ENCODE results near the gene DOC2B.
"Not testable (repeated sequence)": the region's sequence is repeated elsewhere in the genome, so short reads cannot be mapped to it uniquely, and the experiment has no call there.

DOC2B gene

DNA sequence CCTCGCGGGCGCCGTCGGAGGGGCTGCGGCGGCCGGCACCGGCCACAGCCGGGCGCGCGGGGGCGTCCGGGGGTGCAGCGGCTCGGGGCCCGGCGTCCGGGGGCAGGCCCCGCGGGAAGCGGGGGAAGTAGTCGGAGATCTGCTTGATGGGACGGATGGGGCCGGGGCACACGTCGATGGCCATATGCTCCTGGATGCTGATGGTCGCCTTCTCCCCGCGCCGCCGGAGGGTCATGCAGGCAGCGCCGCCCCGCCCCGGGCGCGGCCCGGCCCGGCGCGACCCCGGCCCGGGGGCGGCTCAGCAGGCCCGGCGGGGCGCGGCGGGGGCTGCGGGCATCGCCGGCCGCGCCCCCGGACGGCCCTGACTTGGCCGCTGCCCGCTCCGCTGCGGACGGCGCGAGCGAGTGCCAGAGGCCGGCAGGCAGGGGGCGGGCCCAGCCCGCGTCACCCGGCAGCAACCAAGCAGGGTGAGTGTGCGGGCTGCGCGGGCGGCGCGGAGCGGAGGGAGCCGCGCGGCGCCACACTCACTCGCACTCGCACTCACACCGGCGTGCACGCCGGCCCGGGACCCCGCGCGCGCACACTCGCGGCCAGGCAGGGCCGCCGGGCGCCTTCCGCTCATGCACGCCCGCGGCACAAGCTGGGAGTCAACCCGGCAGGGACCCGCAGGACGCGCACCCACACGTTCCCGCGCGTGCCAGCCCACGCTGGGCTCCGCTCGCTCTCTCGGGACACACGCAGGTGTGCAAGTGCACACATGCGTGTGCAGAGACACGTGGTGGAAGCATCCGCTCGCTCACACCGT lies at the start of gene DOC2B:
Gene DOC2B (minus strand): TSS at position 406 of the 805 bp plus-strand sequence. CDS start 171 bp downstream, at position 235.
- DNase-seq = no peak

DNA sequence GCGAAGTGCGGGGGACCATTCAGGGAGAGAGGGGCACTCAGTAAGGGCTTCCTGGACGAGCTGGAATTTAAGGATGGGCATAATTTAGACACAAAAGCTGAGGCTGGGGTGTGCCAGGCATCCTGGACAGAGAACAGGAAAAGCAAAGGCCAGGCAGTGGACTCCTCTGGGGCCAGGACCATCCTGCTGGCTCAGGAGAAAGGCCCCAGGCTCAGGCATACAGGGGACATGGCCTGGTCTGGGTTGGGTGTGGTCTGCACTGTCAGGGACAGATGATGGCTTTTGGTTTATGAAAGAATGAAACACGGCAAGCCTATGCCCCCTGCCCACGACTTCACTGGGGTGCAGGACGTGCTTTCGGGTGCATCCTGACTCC lies 48.9 kb upstream of the DOC2B start:
- DNase-seq = no peak

DNA sequence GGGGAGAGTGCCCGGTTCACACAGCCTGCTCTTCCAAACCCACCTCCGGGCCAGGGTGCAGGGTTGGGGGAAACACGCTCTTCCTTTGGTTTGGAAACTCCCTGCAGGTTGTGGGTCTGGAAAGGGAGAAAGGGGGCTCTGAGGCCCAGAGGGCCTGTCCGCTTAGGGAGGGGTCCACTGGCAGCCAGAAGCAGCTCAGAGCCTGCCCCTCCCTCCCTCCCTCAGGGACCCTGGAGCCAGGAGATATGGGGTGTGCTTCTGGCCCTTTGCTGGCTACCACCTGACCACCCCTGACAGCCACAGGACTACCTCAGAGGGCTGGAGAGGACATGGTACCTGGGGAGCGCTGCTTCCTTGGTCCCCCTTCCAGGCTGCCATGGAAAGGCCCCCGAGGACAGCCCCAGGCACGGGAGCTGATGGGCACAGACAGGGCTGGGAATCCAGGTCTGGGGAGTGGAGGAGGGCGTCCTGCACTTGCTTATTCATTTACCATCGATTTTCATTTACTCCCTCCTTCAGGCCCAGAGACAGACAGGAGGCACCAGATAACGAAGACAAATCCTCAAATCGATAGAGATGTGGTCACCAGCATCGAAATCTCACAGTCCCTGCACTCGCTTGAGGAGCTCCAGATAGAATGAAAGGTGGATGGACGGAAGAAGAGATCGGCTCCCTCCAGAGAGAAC lies 48.4 kb upstream of the DOC2B start:
- no peak for DNase-seq

DNA sequence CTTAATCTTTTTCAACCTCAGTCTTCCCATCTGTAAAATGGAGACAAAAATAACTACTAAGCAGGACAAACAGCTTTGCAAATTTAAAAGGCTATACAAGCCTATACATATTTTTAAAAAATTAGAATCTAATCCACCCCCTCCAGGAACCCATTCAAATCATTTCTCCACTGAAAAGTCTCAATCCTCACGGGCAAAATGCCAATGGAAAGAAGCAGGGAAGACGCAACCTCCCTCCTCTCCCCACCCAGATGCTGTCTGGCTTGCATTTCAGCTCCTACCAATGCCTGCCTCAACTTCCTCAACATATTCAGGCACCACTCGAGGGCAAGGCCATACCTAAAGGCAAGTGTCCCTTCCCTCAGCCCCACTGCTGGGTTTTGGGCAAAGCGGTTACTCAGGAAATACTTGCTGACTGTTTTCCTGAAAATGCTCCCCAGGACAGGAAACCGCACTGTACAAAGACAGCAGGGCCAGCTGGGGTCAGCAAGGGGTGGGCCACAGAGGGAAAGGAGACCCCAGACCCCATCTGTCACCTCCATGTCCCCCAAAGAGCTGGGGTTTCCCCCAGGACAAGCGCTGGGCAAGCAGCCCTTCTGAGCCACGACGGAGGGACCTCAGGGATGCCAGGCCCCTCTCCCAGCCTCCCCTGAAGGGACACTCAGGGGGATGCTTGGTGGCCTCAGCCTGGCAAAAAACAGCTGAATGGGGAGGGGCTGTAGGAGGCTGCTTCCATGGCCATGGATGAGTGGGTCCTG lies 47.7 kb upstream of the DOC2B start:
- no peak for DNase-seq

DNA sequence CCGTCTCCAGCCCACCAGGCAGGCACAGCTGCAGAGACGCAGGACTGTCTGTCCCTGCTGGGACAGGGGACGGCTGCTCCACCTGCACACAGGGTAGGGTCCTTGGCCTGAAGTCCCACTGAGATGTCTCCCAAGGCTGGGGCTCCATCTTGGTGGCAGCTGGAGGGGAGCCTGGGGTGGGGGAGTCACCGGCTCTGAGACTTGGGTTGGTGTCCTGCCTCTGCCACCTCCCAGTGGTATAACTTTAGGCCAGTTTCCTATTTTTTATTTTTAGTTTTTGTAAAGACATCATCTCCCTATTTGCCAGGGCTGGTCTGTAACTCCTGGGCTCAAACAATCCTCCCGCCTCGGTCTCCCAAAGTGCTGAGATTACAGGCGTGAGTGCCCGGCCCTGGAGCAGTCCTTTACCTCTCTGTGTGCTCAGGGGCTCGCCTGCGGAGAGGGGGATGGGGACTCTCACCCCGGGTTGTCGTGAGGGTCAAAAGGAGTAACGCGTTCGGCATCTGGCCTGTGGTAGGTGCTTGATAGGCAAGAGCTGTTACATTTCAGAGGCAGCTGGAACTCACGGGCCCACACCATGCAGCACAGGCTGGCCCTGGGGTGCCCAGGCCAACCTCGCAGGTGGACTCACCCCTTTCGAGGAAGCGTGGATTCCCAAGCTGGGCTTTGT lies 46.6 kb upstream of the DOC2B start:
- DNase-seq = no peak

DNA sequence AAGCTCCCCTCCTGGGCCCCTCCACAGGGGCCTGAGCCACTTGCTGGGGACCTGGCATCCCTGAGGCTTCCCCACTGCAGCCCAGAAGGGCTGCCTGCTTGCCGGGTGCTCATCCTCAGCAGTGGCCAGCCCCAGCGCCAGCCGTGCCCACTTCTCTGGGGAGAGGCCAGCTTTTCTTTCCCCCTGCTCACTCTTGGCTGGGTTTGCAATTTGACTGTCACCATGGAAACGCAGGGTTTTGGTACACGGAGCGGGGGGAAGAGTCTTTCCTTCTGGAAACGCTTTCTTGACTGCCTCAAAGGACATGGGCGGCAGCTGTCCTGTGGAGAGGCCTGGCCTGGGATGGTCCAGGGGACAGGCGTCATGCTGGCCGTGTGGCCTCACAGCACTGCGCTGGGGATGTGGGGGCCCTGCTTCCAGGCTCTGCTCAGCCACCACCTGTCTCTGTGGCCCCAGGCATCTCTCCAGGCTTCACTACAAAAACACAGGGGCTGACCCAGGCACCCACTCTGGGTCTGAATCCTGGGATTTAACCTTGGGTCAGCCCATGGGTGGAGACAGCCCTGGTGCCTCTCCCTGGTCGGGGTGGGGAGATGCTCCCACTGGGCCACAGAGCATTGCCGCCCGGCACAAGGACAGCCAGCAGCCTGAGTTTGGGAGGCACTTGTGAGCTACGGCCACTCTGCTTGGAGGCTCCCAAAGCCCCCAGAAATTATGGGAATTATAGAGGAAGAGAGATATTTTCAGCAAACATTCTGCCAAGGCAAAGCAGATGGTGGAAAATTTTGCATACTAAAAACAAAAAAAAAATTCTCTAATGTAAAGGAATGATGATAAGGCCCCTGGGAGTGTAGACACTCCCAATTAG lies 45.9 kb upstream of the DOC2B start:
- DNase-seq = no peak

DNA sequence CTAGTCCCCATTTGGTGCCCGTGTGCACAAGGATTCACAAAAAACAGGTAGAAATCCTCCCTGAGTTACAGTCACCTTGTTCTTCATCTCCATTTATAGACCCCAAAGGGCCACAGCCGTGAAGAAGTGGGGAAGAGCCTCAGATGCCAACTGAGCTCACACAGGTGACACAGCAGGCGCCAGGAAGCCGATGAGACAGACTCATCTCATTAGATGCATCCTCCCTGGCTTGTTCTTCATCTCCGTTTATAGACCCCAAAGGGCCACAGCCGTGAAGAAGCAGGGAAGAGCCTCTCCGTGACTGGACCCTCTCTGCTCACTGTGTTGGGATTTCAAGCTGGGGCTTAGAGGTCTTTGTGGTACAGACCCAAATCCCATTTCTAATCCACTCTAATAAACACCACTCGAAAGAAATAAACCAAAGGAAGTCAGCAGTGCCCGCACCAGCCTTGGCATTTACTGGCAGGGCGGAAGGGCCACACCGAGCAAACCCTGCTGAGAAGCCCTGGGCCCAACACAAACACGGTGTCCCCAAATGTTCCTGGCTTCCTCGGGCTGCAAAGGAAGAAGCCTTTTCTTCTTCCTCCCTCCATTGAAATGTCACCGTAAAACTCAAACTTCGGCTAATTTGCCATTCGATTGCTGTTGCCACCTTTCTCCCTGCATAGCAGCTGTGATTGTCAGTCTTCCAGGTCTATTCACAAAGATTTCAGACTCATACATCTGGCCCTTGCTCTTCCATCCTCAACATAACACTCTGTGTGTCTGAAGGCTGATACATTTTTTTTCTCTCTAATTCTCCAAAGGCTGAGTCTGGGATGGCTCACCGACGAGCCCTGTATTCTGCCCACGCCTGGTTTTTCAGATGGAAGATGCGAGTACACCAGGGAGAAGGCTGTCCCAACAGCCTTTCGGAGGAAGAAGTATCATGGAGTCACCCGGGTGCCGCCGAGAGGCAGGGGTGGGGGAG lies 44.9 kb upstream of the DOC2B start:
- no peak for DNase-seq

DNA sequence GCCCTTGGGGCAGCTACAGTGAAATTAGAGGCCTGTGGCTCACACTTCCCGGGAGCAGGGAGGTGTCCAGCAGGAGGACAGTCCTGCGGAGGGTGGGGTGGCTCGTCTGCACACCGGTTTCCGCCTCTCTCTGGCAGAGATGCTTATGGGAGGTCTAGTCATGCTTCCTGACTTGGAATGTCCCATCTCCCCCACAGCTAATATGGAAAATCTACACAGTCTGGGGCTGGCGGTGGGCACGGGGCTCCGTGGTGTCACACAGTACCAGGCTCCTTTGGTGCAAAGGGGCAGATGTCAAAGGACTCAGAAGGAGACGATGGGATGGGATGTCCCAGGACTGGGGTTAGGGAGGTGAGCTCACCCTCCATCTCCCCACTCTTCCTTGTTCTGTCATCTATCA lies 44.1 kb upstream of the DOC2B start:
- DNase-seq = no peak

DNA sequence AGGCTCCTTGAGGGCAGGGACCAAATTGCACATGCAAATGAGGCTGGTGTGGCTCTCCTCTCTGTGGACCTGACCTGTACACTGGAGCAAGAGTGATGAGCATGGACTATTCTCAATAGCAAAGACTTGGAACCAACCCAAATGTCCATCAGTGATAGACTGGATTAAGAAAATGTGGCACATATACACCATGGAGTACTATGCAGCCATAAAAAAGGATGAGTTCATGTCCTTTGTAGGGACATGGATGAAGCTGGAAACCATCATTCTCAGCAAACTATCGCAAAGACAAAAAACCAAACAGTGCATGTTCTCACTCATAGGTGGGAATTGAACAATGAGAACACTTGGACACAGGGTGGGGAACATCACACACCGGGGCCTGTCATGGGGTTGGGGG lies 43.1 kb upstream of the DOC2B start:
- DNase-seq = not testable (repeated sequence)

DNA sequence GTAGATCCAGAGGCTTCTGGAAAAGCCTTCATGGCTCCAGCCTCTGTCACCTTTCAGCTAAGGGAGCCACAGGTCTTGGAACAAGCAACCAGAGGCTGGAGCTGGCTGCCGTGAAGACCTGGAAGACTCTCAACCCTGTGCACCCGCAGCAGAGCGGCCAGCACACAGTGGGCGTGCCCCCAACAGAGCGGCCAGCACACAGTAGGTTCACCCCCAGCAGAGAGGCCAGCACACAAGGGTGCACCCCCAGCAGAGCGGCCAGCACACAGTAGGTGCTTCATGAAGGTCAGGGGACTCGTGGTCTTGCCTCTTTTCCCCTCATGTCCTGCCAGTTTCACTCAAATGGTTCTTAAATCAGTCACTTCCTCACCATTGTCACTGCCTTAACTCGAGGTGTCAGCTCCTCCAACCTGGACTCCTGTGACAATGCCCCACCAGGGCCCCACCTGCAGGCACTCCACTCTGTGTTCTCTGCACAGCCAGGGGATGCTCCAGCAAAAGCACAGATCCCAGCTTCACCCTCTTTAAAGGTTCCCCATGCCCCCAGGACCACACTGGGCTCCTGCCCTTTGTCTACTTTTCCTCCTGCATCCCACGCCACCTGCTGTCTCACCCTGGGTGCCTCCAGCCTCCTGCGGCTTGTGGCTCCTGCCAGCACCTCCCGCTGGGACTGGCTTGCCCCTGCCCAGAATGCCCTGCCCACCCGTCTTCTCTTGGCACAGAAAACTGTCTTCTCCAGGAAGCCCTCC lies 42.4 kb upstream of the DOC2B start:
- DNase-seq = no peak

DNA sequence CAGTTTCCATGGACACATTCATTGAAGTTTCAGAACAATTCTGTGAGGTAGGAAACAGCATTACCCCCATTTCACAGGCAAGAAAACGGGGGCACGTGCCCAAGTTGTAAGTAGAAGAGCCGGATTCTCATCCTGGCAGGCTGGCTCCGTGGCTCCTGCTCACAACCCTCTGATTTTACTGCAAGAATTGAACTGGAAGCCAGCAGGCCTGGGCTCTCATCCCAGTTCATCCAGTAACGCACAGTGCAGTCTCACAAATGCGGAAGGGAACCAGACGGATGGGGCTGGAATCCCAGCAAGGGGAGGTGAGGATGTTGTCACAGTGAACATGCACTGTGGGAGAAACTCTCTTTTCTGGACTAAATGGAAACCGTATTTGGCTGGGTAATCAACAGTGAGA lies 40.7 kb upstream of the DOC2B start:
- DNase-seq = no peak

DNA sequence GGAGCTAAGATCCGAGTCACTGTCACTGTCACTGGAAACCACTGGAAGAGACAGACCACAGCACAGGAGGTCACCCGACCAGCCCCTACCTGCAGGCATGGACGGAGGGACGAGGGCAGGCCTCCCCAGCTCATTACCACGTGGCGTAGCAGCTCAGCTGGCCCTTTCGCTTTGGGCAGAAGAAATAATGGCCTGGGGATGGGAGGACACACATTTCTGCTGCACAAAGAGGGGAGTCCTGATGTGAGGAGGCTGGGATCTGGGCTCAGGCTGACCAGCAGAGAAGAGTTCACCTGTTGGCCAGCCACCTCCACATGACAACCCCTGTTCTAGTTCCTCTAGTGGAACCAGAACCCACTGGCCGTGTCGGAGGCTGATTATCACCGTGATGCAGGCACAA lies 38.2 kb upstream of the DOC2B start:
- no peak for DNase-seq

DNA sequence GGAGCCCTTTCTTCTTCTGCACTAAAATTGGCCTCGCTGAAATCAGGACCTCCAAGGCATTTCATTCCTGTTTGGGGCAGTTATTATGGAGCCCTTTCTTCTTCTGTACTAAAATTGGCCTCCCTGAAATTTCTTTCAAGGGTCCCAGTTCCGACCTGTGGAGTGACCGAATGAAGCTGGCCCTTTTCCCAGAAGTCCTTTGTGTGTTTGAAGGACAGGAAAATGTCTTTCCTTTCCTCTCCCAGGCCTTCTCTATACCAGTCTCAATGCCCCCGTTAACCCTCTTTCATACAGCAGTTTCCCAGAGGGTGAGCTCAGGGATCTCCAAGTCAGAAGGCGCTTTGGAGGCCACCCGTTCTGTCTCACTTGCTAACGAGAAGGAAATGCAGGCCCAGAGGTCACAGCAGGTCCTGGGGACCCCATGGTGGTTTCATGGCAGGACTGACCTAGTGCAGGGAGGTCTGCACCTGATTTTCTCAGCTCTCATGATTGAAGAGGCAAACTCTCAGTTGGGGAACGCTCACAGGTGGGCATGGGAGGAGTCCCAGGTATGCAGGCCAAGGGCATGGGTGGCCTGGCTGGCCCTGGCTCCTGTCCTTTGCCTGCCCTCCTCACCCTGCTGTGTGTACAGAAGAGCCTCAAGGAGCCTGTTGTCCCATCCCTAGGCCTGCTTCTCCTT lies 37.1 kb upstream of the DOC2B start:
- DNase-seq = no peak

DNA sequence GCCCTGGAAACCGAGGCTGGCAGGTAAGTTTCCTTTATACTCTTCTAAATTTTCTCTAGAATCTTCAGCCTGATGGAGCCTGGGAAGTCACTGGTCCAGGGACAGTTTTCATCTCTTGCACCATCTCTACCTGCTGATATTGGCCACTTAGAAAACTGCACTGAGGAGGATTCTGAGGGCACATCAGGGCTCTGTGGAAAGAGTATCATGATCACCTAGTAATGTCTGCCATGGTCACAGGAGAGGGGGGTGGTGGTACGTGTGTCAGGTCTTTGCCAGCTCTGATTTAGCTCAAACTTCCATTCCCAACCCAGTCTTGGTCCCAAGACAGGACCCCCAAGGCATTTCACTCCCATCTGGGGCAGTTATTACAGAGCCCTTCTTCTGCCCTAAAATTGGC lies 35.2 kb upstream of the DOC2B start:
- no peak for DNase-seq

DNA sequence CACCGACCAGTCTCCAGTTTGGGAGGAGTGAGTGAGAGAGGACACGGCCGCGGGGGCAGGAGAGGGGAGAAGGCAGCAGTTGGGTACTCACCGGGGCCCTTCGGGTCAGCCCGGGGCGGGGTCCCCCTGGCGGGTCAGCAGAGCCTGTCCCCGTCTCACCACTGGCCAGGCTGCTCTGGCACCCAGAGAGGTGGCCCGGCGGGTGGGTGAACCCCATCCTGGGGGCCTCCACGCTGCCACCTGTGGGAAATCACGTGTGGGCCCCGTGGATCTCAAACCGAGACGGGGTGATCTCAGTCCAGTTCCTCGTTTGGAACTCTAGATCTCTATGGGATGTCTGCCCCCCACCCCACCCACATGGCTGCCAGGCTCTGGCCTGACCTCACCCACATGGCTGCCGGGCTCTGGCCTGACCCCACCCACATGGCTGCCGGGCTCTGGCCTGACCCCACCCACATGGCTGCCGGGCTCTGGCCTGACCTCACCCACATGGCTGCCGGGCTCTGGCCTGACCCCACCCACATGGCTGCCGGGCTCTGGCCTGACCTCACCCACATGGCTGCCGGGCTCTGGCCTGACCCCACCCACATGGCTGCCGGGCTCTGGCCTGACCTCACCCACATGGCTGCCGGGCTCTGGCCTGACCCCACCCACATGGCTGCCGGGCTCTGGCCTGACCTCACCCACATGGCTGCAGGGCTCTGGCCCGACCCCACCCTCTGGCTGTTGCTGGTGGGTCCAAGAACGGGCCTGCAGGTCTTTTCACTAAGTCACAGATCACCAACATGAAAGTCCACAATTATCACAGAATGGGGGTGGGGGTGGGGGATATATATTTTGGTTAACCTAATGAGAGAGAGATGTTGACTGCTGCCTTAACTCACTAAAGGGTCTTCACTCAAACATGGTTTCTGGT lies 34.4 kb upstream of the DOC2B start:
- not testable (repeated sequence) for DNase-seq

DNA sequence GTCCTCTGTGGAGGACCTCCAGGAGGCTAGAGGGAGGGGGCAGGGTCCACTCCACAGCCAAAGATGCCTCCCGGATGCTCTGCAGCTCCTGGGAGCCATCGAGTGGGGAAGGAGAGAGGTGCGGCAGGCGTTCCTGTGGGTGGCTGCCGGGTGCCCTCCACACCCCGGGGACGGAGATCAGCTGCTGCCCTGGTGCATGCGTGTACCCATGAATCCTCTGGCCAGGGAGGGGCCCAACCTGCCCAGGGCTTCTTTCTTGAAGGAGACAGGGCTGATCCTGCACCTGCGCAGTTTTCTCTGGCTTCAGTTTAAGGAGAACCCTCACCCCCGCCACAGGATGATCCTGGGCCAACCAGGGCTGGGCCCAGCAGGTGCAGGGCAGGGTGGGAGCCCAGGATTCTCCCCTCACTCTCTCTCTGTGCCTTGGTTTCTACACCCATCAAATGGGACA lies 33.5 kb upstream of the DOC2B start:
- no peak for DNase-seq

DNA sequence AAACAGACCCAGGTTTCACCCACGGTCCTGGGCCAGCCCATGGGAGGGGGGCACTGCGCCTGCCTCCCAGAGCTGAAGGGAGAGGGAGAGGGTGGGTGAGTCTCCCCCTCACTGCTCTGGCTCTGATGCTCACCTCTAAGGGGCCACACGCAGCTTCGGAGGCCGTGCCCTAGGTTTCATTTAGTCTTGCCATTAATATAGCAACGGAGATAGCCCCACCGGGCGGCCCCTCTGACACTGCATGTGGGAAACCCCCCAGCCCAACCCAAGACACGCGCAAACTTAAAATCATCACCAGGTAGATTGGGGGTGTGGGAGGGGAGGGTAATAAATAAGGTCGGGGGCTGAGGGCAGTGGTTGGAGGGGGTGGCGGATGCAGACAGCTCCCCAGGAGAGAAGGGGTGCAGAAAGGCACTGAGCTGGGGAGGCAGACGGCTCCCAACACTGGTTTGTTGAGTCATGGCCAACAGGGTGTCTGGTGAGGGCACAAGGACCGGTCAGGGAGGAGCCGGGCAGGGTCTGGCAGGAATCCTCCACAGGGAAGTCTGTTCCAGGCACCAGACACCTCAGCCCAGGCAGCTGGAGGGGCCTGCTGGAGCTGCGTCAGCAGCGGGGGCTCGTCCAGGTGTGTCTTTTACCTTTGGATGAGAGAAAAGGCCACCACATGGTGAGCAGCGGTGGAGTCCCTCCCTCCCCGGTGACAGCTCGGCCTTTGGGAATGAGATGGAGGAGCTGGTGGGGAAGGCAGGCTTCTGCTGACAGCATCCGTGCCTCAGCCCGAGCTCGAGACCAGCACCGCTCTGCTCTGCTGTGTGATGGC lies 32.0 kb upstream of the DOC2B start:
- no peak for DNase-seq
